ENCODE data around the gene ECSIT. TPM values are rescaled to one million over a fixed set of nuclear protein-coding genes. Genes with fewer than 3 reads are reported as not detected.

Gene ECSIT
- total RNA-seq, 3 donors from 2014 or later (not counting 1 experiment from before 2014, with no cell fraction given), result 23.6 to 24.5 (median 24.1) TPM

DNA sequence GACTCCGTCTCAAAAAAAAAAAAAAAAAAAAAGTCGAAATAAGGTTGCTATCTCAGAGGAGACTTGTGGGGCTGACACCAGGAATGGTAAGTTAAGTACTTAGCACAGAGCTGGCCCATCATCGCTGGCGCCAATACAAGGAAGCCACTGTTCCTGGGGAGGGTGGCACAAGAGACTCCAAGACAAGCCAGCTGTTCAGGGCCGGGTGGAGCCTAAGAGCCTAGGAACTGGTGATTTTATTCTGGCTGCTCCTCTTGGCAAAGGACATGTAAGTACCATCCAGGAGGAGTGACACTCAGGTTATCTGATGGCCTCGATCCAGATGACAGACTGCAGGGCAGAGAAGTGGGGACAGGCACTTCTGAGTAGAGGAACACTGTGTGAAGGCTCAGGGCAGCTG lies 26.3 kb upstream of the ECSIT start:
- peaks cover 25 to 37% of the 10 kb centered on the region in 2 donors for H3K4me1 Mint-ChIP-seq

DNA sequence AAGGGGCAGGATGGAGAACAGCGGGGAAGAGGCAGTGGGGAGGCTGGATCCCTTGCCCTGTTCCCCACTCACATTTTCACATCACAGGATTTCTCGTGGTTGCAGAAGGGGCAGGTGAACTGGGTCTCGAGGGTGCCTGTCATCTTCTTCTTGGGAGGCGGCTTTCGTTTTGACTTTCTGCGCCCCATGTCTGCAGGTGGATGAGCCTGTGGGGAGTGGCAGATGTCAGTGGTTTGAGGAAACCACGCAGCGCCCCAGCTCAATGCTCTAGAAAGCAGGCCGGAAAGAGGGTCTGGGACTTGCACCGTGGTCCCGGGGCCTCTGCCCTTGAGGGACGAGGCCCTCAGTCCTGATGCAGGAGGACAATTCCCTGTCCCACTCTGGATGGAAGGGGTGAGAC lies 25.2 kb upstream of the ECSIT start:
- WGBS (ENCODE audit: insufficient coverage), result 55% methylated on average over 12 of the region's 12 CpGs
- Mint-ChIP-seq H3K4me1 (peaks cover 19 to 31% of the 10 kb centered on the region in 2 donors), H3K27me3 (ENCODE audit: low read depth in 2 of 2) (no peaks in the 10 kb centered on the region), H3K4me3 (no peak overlapping the region), H3K36me3 (no peaks in the 10 kb centered on the region), H3K27ac (no peak overlapping the region), H3K9me3 (no peaks in the 10 kb centered on the region)
- H3K27me3 ChIP-seq (ENCODE audit: control insufficient read depth, insufficient read depth, low read length), result no peaks in the 10 kb centered on the region
- no peak overlapping the region for H3K4me3 ChIP-seq (ENCODE audit: low read length)
- H3K27ac ChIP-seq (ENCODE audit: low read length), result peak overlapping the region; percentile 24
- H3K4me1 ChIP-seq (ENCODE audit: control insufficient read depth, insufficient read depth, low read length), result peaks cover 27% of the 10 kb centered on the region
- TF ChIP-seq, protein P1, sequence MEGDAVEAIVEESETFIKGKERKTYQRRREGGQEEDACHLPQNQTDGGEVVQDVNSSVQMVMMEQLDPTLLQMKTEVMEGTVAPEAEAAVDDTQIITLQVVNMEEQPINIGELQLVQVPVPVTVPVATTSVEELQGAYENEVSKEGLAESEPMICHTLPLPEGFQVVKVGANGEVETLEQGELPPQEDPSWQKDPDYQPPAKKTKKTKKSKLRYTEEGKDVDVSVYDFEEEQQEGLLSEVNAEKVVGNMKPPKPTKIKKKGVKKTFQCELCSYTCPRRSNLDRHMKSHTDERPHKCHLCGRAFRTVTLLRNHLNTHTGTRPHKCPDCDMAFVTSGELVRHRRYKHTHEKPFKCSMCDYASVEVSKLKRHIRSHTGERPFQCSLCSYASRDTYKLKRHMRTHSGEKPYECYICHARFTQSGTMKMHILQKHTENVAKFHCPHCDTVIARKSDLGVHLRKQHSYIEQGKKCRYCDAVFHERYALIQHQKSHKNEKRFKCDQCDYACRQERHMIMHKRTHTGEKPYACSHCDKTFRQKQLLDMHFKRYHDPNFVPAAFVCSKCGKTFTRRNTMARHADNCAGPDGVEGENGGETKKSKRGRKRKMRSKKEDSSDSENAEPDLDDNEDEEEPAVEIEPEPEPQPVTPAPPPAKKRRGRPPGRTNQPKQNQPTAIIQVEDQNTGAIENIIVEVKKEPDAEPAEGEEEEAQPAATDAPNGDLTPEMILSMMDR (IDR thresholded peaks at IDR 0.05), result no peak
- no peaks in the 10 kb centered on the region for H3K9me3 ChIP-seq (ENCODE audit: control insufficient read depth, insufficient read depth, low read length)
- no peak for ATAC-seq
- DNase-seq, result no peak
- intact Hi-C loops (cut with micrococcal nuclease), result no loop called here
- H3K36me3 ChIP-seq (ENCODE audit: control insufficient read depth, insufficient read depth, low read length), result peaks cover 23% of the 10 kb centered on the region

More for the DNA sequence above, 26.3 kb upstream of the ECSIT start:
- Mint-ChIP-seq H3K9me3 (no peaks in the 10 kb centered on the region), H3K27me3 (ENCODE audit: low read depth in 2 of 2) (no peaks in the 10 kb centered on the region), H3K36me3 (no peaks in the 10 kb centered on the region), H3K27ac (peak overlapping the region in 1 of 2 donors; percentile 4), H3K4me3 (peak overlapping the region; percentile 55)
- Histone ChIP-seq H3K9me3 (ENCODE audit: control insufficient read depth, insufficient read depth, low read length) (no peaks in the 10 kb centered on the region), H3K4me1 (ENCODE audit: control insufficient read depth, insufficient read depth, low read length) (peaks cover 36% of the 10 kb centered on the region), H3K36me3 (ENCODE audit: control insufficient read depth, insufficient read depth, low read length) (peaks cover 23% of the 10 kb centered on the region), H3K4me3 (ENCODE audit: low read length) (no peak overlapping the region), H3K27ac (ENCODE audit: low read length) (no peak overlapping the region), H3K27me3 (ENCODE audit: control insufficient read depth, insufficient read depth, low read length) (no peaks in the 10 kb centered on the region)
- no peak for ATAC-seq
- TF ChIP-seq, protein P1 (IDR thresholded peaks at IDR 0.05), result no peak
- DNase-seq, result no peak
- 95% methylated on average over 6 of the region's 6 CpGs for WGBS (ENCODE audit: insufficient coverage)
- intact Hi-C loops (cut with micrococcal nuclease), result no loop called here

- no peak for ATAC-seq
- no peaks in the 10 kb centered on the region for H3K36me3 Mint-ChIP-seq
Measured at GRCh38 chr19:11552666-11553372, 23.9 kb upstream of the ECSIT start.

More at GRCh38 chr19:11552666-11553372, 23.9 kb upstream of the ECSIT start:
- no peak for DNase-seq
- Mint-ChIP-seq H3K4me1 (peaks cover 10 to 19% of the 10 kb centered on the region in 2 donors), H3K27me3 (ENCODE audit: low read depth in 2 of 2) (no peaks in the 10 kb centered on the region), H3K27ac (peak overlapping the region in 1 of 2 donors; percentile 14), H3K4me3 (no peak overlapping the region), H3K9me3 (no peaks in the 10 kb centered on the region)
- Histone ChIP-seq H3K4me1 (ENCODE audit: control insufficient read depth, insufficient read depth, low read length) (peaks cover 17% of the 10 kb centered on the region), H3K36me3 (ENCODE audit: control insufficient read depth, insufficient read depth, low read length) (peaks cover 23% of the 10 kb centered on the region), H3K27ac (ENCODE audit: low read length) (no peak overlapping the region), H3K9me3 (ENCODE audit: control insufficient read depth, insufficient read depth, low read length) (no peaks in the 10 kb centered on the region), H3K4me3 (ENCODE audit: low read length) (no peak overlapping the region), H3K27me3 (ENCODE audit: control insufficient read depth, insufficient read depth, low read length) (no peaks in the 10 kb centered on the region)
- intact Hi-C loops (cut with micrococcal nuclease), result no loop called here
- 88% methylated on average over 20 of the region's 20 CpGs for WGBS (ENCODE audit: insufficient coverage)
- TF ChIP-seq, protein P1 (IDR thresholded peaks at IDR 0.05), result no peak
